ENCODE results near the gene ZFR2. TPM values are rescaled to one million over a fixed set of nuclear protein-coding genes. Genes with fewer than 3 reads are reported as not detected.
A peak's percentile ranks its signal among the peaks of the same experiment; 100 is the strongest.
"Not testable (repeated sequence)": the region's sequence is repeated elsewhere in the genome, so short reads cannot be mapped to it uniquely, and the experiment has no call there.

Gene ZFR2
- polyA plus RNA-seq, 3 donors, result not detected

- Mint-ChIP-seq H3K4me3 (no peak overlapping the region), H3K36me3 (no peaks in the 10 kb centered on the region), H3K4me1 (peaks cover 16% of the 10 kb centered on the region), H3K9me3 (peaks cover 0 to 4% (median 0%) of the 10 kb centered on the region in 7 donors), H3K27ac (peak overlapping the region in 2 of 7 donors; percentile 2 to 82), H3K27me3 (ENCODE audit: low read depth in 3 of 3) (peaks cover 9 to 15% (median 10%) of the 10 kb centered on the region in 3 donors)
- H3K27ac ChIP-seq (ENCODE audit: low read depth in 1 of 2, low read length in 2 of 2), result no peak overlapping the region
- H4K20me1 ChIP-seq (ENCODE audit: insufficient read depth, low read length), result no peaks in the 10 kb centered on the region
- no peak overlapping the region for H3K4me2 ChIP-seq (replicated peaks; ENCODE audit: extremely low read depth, low read length, poor library complexity, severe bottlenecking)
- H3K4me3 ChIP-seq (replicated peaks in 1 of 3; ENCODE audit: low read depth in 2 of 3, low read length in 3 of 3), result no peak overlapping the region
- H3K9ac ChIP-seq (ENCODE audit: insufficient read depth, low read length, poor library complexity, severe bottlenecking), result no peak overlapping the region
- H3K79me2 ChIP-seq (ENCODE audit: insufficient read depth, low read length), result no peaks in the 10 kb centered on the region
- H3K4me1 ChIP-seq (ENCODE audit: control insufficient read depth in 1 of 2, insufficient read depth in 2 of 2, low read length in 2 of 2), result peaks cover 9 to 23% of the 10 kb centered on the region in 2 donors
- no peak for DNase-seq
- no peaks in the 10 kb centered on the region for H3K36me3 ChIP-seq (replicated peaks in 1 of 2; ENCODE audit: control insufficient read depth in 1 of 2, insufficient read depth in 2 of 2, low read length in 2 of 2)
- H3K9me3 ChIP-seq (replicated peaks in 1 of 2; ENCODE audit: control insufficient read depth in 1 of 2, insufficient read depth in 1 of 2, low read length in 2 of 2), result no peaks in the 10 kb centered on the region
- H2AFZ ChIP-seq (ENCODE audit: insufficient read depth, low read depth, low read length, poor library complexity, severe bottlenecking), result no peak overlapping the region
- no peak for TF ChIP-seq CTCF (IDR thresholded peaks at IDR 0.05)
- 92% methylated on average over 8 of the region's 8 CpGs for WGBS (ENCODE audit: insufficient coverage)
- H3K27me3 ChIP-seq (ENCODE audit: control insufficient read depth in 2 of 2, insufficient read depth in 2 of 2, low read length in 2 of 2), result no peaks in the 10 kb centered on the region
- intact Hi-C loops (cut with micrococcal nuclease), result no loop called here
Observed at GRCh38 chr19:3817761-3818160, 51.1 kb downstream of the ZFR2 start.

- intact Hi-C loops (cut with micrococcal nuclease), result no loop called here
- Histone ChIP-seq H2AFZ (ENCODE audit: insufficient read depth, low read depth, low read length, poor library complexity, severe bottlenecking) (no peak overlapping the region), H3K4me1 (ENCODE audit: control insufficient read depth in 1 of 2, insufficient read depth in 2 of 2, low read length in 2 of 2) (peaks cover 14 to 26% of the 10 kb centered on the region in 2 donors), H3K4me2 (replicated peaks; ENCODE audit: extremely low read depth, low read length, poor library complexity, severe bottlenecking) (no peak overlapping the region), H3K79me2 (ENCODE audit: insufficient read depth, low read length) (no peaks in the 10 kb centered on the region), H3K4me3 (replicated peaks in 1 of 3; ENCODE audit: low read depth in 2 of 3, low read length in 3 of 3) (no peak overlapping the region), H3K27me3 (ENCODE audit: control insufficient read depth in 2 of 2, insufficient read depth in 2 of 2, low read length in 2 of 2) (no peaks in the 10 kb centered on the region), H3K27ac (ENCODE audit: low read depth in 1 of 2, low read length in 2 of 2) (no peak overlapping the region), H4K20me1 (ENCODE audit: insufficient read depth, low read length) (no peaks in the 10 kb centered on the region), H3K9ac (ENCODE audit: insufficient read depth, low read length, poor library complexity, severe bottlenecking) (no peak overlapping the region), H3K36me3 (replicated peaks in 1 of 2; ENCODE audit: control insufficient read depth in 1 of 2, insufficient read depth in 2 of 2, low read length in 2 of 2) (no peaks in the 10 kb centered on the region), H3K9me3 (replicated peaks in 1 of 2; ENCODE audit: control insufficient read depth in 1 of 2, insufficient read depth in 1 of 2, low read length in 2 of 2) (no peaks in the 10 kb centered on the region)
- 94% methylated on average over 45 of the region's 45 CpGs for WGBS (ENCODE audit: insufficient coverage)
- Mint-ChIP-seq H3K4me1 (peaks cover 17% of the 10 kb centered on the region), H3K27ac (no peak overlapping the region), H3K36me3 (no peaks in the 10 kb centered on the region), H3K4me3 (no peak overlapping the region), H3K9me3 (peaks cover 0 to 4% (median 0%) of the 10 kb centered on the region in 7 donors), H3K27me3 (ENCODE audit: low read depth in 3 of 3) (peaks cover 9 to 17% (median 14%) of the 10 kb centered on the region in 3 donors)
- no peak for TF ChIP-seq CTCF (IDR thresholded peaks at IDR 0.05)
- no peak for DNase-seq
Observed at GRCh38 chr19:3816566-3817218, 52.1 kb downstream of the ZFR2 start.

GRCh38 chr19:3816148-3816547 is 52.7 kb downstream of the ZFR2 start:
- intact Hi-C loops (cut with micrococcal nuclease); H3K4me3 Mint-ChIP-seq: not testable (repeated sequence)
- peak overlapping the region in 2 of 7 donors; percentile 48 to 63 for H3K27ac Mint-ChIP-seq

More at GRCh38 chr19:3816148-3816547, 52.7 kb downstream of the ZFR2 start:
- H3K36me3 Mint-ChIP-seq; H3K4me2 ChIP-seq (replicated peaks; ENCODE audit: extremely low read depth, low read length, poor library complexity, severe bottlenecking); H3K79me2 ChIP-seq (ENCODE audit: insufficient read depth, low read length); H3K9me3 Mint-ChIP-seq; H3K27me3 ChIP-seq (ENCODE audit: control insufficient read depth in 2 of 2, insufficient read depth in 2 of 2, low read length in 2 of 2); H3K36me3 ChIP-seq (replicated peaks in 1 of 2; ENCODE audit: control insufficient read depth in 1 of 2, insufficient read depth in 2 of 2, low read length in 2 of 2); DNase-seq; H3K9me3 ChIP-seq (replicated peaks in 1 of 2; ENCODE audit: control insufficient read depth in 1 of 2, insufficient read depth in 1 of 2, low read length in 2 of 2); H4K20me1 ChIP-seq (ENCODE audit: insufficient read depth, low read length); H3K27ac ChIP-seq (ENCODE audit: low read depth in 1 of 2, low read length in 2 of 2); H3K9ac ChIP-seq (ENCODE audit: insufficient read depth, low read length, poor library complexity, severe bottlenecking); H3K4me3 ChIP-seq (replicated peaks in 1 of 3; ENCODE audit: low read depth in 2 of 3, low read length in 3 of 3); H2AFZ ChIP-seq (ENCODE audit: insufficient read depth, low read depth, low read length, poor library complexity, severe bottlenecking): not testable (repeated sequence)
- Mint-ChIP-seq H3K4me1 (peaks cover 16% of the 10 kb centered on the region), H3K27me3 (ENCODE audit: low read depth in 3 of 3) (peaks cover 9 to 16% (median 12%) of the 10 kb centered on the region in 3 donors)
- 93% methylated on average over 8 of the region's 9 CpGs for WGBS (ENCODE audit: insufficient coverage)
- peaks cover 14 to 26% of the 10 kb centered on the region in 2 donors for H3K4me1 ChIP-seq (ENCODE audit: control insufficient read depth in 1 of 2, insufficient read depth in 2 of 2, low read length in 2 of 2)
